ENCODE measurements around the gene MEGF8. TPM values are rescaled to one million over a fixed set of nuclear protein-coding genes. Genes with fewer than 3 reads are reported as not detected.

The MEGF8 gene
- total RNA-seq, 1 donor from 2014 or later = 16.4 TPM

DNA sequence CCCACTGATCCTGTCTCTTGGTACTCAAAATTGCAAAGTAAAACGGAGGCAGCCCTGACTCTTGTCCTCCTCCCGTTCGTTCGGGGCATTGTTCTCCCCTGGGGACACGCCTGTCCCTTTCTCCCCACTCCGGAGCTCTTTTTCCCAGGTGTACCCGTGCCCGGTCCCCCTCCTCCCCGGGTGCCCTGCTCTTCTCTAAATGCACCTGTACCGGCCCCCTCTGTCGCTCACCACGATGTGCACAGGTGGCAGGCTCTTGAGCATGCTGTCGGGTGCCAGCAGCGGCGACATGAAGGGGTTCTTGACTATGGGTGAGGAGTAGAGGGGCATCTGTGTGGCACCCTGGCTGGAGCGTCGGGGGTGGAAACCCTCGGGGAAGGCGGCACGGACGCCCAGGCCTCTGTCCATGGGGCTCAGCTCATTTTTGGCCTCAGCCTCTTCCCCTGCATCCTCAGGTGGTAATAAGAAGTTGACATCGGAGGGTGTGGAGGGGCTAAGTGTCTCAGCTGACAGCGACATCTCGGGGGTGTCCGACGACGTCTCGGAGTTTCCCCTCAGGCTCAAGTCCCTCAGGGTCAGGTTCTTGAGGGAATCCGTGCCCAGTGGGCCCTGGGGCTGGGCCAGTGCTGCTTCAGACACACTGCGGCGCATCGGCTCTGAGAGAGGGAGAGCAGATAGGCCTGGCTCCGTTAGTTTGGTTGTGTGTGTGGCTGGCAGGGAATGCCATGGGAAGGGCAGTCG, 77.1 kb downstream of the MEGF8 start:
- peak in 1 of 2 donors; percentile 10 for ATAC-seq
- no peak for DNase-seq
- TF ChIP-seq, protein P1, sequence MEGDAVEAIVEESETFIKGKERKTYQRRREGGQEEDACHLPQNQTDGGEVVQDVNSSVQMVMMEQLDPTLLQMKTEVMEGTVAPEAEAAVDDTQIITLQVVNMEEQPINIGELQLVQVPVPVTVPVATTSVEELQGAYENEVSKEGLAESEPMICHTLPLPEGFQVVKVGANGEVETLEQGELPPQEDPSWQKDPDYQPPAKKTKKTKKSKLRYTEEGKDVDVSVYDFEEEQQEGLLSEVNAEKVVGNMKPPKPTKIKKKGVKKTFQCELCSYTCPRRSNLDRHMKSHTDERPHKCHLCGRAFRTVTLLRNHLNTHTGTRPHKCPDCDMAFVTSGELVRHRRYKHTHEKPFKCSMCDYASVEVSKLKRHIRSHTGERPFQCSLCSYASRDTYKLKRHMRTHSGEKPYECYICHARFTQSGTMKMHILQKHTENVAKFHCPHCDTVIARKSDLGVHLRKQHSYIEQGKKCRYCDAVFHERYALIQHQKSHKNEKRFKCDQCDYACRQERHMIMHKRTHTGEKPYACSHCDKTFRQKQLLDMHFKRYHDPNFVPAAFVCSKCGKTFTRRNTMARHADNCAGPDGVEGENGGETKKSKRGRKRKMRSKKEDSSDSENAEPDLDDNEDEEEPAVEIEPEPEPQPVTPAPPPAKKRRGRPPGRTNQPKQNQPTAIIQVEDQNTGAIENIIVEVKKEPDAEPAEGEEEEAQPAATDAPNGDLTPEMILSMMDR (IDR thresholded peaks at IDR 0.05) = no peak
- H3K36me3 ChIP-seq = no peaks in the 10 kb centered on the region
- peak overlapping the region; percentile 56 for H3K27ac ChIP-seq
- H3K9me3 ChIP-seq = no peaks in the 10 kb centered on the region
- H3K4me1 ChIP-seq = peaks cover 13% of the 10 kb centered on the region
- H3K4me3 ChIP-seq = peak overlapping the region; percentile 66
- no peaks in the 10 kb centered on the region for H3K27me3 ChIP-seq (ENCODE audit: low read depth)
- intact Hi-C loops (cut with DNase I) = no loop called here

DNA sequence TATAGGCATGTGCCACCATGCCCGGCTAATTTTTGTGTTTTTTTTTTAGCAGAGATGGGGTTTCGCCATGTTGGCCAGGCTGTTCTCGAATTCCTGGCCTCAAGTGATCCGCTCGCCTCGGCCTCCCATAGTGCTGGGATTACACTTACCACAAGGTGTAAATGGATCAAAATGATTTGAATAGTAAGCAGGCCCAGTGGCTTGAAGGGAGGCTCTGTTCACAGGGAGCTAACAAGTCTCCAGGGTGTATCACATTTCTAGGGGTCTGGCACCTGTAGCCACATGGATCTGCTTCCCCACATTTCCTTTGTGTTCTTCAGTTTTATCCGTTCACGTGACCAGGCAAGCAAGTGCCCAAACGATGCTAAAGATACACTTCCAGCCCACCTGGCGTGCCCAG, 78.2 kb downstream of the MEGF8 start:
- TF ChIP-seq, protein P1 (IDR thresholded peaks at IDR 0.05) = no peak
- intact Hi-C loops (cut with DNase I) = no loop called here
- Histone ChIP-seq H3K36me3 (no peaks in the 10 kb centered on the region), H3K9me3 (no peaks in the 10 kb centered on the region), H3K4me3 (no peak overlapping the region), H3K27me3 (ENCODE audit: low read depth) (no peaks in the 10 kb centered on the region), H3K4me1 (peaks cover 9% of the 10 kb centered on the region), H3K27ac (no peak overlapping the region)
- ATAC-seq = no peak
- no peak for DNase-seq

DNA sequence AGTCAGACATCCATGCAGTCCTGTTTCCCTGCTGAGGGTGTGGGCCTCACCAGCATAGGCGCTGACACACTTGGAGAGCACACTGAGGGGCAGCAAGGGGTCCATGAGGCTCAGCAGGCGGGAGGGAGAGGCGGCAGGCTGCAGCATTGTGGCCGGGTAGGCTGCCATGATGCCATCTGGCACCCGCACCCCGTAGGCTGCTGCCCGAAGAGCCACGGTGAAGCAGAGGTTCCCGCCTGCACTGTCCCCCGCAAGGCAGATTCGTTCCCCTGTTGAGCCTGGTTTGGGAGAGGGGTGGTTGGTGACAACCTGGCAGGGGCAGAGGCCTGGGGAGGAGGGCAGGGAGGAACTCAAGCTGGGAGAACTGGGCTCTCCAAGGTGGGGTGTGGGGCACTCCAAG, 80.7 kb downstream of the MEGF8 start:
- no peak for DNase-seq
- TF ChIP-seq, protein P1 (IDR thresholded peaks at IDR 0.05) = no peak
- no peak overlapping the region for H3K27ac ChIP-seq
- ATAC-seq = no peak
- H3K4me3 ChIP-seq = no peak overlapping the region
- peaks cover 4% of the 10 kb centered on the region for H3K4me1 ChIP-seq
- H3K36me3 ChIP-seq = no peaks in the 10 kb centered on the region
- intact Hi-C loops (cut with DNase I) = no loop called here
- no peaks in the 10 kb centered on the region for H3K27me3 ChIP-seq (ENCODE audit: low read depth)
- no peaks in the 10 kb centered on the region for H3K9me3 ChIP-seq

DNA sequence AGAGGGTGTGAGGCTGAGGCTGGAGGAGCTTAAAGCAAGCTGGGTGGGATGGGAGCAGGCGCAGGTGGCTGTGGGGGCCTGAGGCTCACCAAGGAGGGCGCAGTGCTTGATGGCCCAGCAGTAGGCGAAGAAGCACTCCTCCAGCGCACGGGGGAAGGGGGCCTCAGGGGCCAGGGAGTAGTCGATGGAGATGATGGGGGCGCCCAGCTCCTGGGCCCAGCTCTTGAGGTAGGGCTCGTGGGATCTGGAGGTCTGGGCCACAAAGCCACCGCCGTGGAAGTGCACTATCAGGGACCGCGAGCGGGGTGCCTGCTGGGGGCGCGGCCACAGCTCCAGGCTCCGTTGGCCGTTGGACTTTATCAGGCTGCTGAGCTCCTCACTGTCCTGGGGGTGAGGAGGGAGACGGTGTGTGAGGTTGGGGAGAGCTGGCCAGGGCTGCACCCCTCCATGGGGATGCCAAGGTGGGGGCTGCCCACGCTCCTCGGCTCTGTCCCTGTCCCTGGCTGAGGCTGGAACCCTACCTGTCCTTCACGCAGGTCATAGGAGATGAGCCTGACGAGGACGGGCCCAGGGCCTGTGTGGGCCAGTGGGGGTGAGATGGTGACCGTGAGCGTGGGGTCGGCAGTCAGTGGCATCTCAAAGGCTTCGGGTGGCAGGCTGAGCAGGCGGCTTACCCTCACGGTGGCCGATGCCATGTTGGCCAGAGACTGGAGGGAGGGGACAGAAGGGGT, 81.8 kb downstream of the MEGF8 start:
- ATAC-seq (no peak), DNase-seq (no peak)
- Histone ChIP-seq H3K27me3 (ENCODE audit: low read depth) (no peaks in the 10 kb centered on the region), H3K27ac (no peak overlapping the region), H3K4me1 (no peaks in the 10 kb centered on the region), H3K36me3 (no peaks in the 10 kb centered on the region), H3K9me3 (no peaks in the 10 kb centered on the region), H3K4me3 (no peak overlapping the region)
- TF ChIP-seq, protein P1 (IDR thresholded peaks at IDR 0.05) = no peak
- intact Hi-C loops (cut with DNase I) = no loop called here

DNA sequence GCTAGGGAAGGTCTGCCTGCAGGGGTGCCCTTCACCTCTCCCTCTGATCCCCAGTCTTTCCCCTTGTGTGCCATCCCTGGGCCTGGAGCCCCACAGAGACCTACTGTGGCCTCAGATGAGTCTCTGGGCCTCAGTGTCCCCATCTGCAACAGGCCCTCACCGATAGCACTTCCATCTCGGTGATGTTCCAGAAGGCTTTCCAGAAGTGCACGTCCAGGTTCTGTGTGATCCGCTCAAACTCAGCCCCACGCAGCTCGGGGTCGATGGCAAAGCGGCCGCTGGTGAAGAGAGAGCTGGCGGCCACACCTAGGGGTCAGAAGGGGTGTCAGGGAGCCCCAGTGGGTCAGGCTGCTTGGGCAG, 82.4 kb downstream of the MEGF8 start:
- Histone ChIP-seq H3K27ac (no peak overlapping the region), H3K27me3 (ENCODE audit: low read depth) (no peaks in the 10 kb centered on the region), H3K4me1 (no peaks in the 10 kb centered on the region), H3K9me3 (no peaks in the 10 kb centered on the region), H3K36me3 (no peaks in the 10 kb centered on the region), H3K4me3 (no peak overlapping the region)
- TF ChIP-seq, protein P1 (IDR thresholded peaks at IDR 0.05) = no peak
- ATAC-seq = no peak
- DNase-seq = no peak
- intact Hi-C loops (cut with DNase I) = no loop called here
